HG03135 (cell line): ENCODE results near the gene SPEF2.

Source experiments
- ATAC-seq: cut with Tn5 transposase; IDR thresholded peaks from one replicate; pipeline ENCODE4 v1.9.1; 2021; ENCODE audit warnings: mild to moderate bottlenecking, moderate library complexity; ENCODE audit not compliant: unreplicated experiment

SPEF2 gene

GRCh38 chr5:35698047-35698808 is 80.6 kb downstream of the SPEF2 start:
- no peak for ATAC-seq

- no peak for ATAC-seq
Measured at GRCh38 chr5:35707659-35708058, 90.0 kb downstream of the SPEF2 start.

GRCh38 chr5:35709688-35710087 is 92.0 kb downstream of the SPEF2 start:
- ATAC-seq, result no peak

GRCh38 chr5:35717718-35718117 is 100.1 kb downstream of the SPEF2 start:
- no peak for ATAC-seq

GRCh38 chr5:35735718-35736117 is 118.1 kb downstream of the SPEF2 start:
- ATAC-seq, result no peak

GRCh38 chr5:35736280-35736679 is 118.6 kb downstream of the SPEF2 start:
- no peak for ATAC-seq

- ATAC-seq, result no peak
Measured at GRCh38 chr5:35741126-35741716, 123.6 kb downstream of the SPEF2 start.

- ATAC-seq, result no peak
Measured at GRCh38 chr5:35741971-35742370, 124.3 kb downstream of the SPEF2 start.

GRCh38 chr5:35743644-35744043 is 126.0 kb downstream of the SPEF2 start:
- no peak for ATAC-seq

- ATAC-seq, result no peak
Measured at GRCh38 chr5:35745193-35745592, 127.5 kb downstream of the SPEF2 start.

GRCh38 chr5:35745660-35746059 is 128.0 kb downstream of the SPEF2 start:
- ATAC-seq, result no peak

- no peak for ATAC-seq
Measured at GRCh38 chr5:35752012-35752411, 134.3 kb downstream of the SPEF2 start.

- ATAC-seq, result no peak
Measured at GRCh38 chr5:35753500-35753899, 135.8 kb downstream of the SPEF2 start.

GRCh38 chr5:35754481-35754880 is 136.8 kb downstream of the SPEF2 start:
- no peak for ATAC-seq

GRCh38 chr5:35755966-35756365 is 138.3 kb downstream of the SPEF2 start:
- no peak for ATAC-seq

- no peak for ATAC-seq
Measured at GRCh38 chr5:35758151-35758724, 140.6 kb downstream of the SPEF2 start.

GRCh38 chr5:35761541-35761940 is 143.9 kb downstream of the SPEF2 start:
- no peak for ATAC-seq

- ATAC-seq, result no peak
Measured at GRCh38 chr5:35762368-35762767, 144.7 kb downstream of the SPEF2 start.

- ATAC-seq, result no peak
Measured at GRCh38 chr5:35765921-35766320, 148.3 kb downstream of the SPEF2 start.

GRCh38 chr5:35771300-35771699 is 153.6 kb downstream of the SPEF2 start:
- no peak for ATAC-seq

GRCh38 chr5:35771839-35772238 is 154.2 kb downstream of the SPEF2 start:
- ATAC-seq, result no peak

GRCh38 chr5:35773967-35774366 is 156.3 kb downstream of the SPEF2 start:
- ATAC-seq, result no peak
